ENCODE results near the gene C9orf153. TPM values are rescaled to one million over a fixed set of nuclear protein-coding genes. Genes with fewer than 3 reads are reported as not detected.

C9orf153 gene
- total RNA-seq, 1 experiment from 2014 or later: 0.17 TPM

- H3K79me2 ChIP-seq (ENCODE audit: insufficient read depth, low read length): no peaks in the 10 kb centered on the region
- H3K4me1 Mint-ChIP-seq: peaks cover 30 to 33% of the 10 kb centered on the region in 2 experiments
- no peak overlapping the region for H3K4ac ChIP-seq (ENCODE audit: low read depth, low read length)
- WGBS (ENCODE audit: extremely low coverage, insufficient read length, low lambda C conversion rate): no CpG with 5 or more reads among the region's 6 CpGs
- 0 out of 2 replicates have a peak, but pooled peaks cover 1% of the 10 kb centered on the region for H3K27me3 Mint-ChIP-seq (ENCODE audit: low read depth)
- H2BK15ac ChIP-seq (ENCODE audit: low read depth, low read length): no peak overlapping the region
- H2BK5ac ChIP-seq (ENCODE audit: insufficient read length, low read length): no peak overlapping the region
- no peak overlapping the region for H4K8ac ChIP-seq (replicated peaks; ENCODE audit: insufficient read length, low read depth, low read length)
- H3K4me2 ChIP-seq (ENCODE audit: insufficient read depth, insufficient read length, low read length): no peak overlapping the region
- no peaks in the 10 kb centered on the region for H3K27me3 ChIP-seq (ENCODE audit: insufficient read depth, low read length)
- H3K27ac Mint-ChIP-seq: peak overlapping the region in 2 of 3 experiments; percentile 88 to 89; a peak in 4 of 7 replicates
- no peaks in the 10 kb centered on the region for H3K23me2 ChIP-seq (ENCODE audit: insufficient read length, low read depth, low read length, poor library complexity, severe bottlenecking)
- no peak overlapping the region for H3K56ac ChIP-seq (ENCODE audit: insufficient read length, low read depth, low read length)
- H3T11ph ChIP-seq (ENCODE audit: low read length): no peak overlapping the region
- no peak overlapping the region for H3K4me3 Mint-ChIP-seq
- H2AFZ ChIP-seq (ENCODE audit: low read length): no peak overlapping the region
- no peaks in the 10 kb centered on the region for H3K9me3 Mint-ChIP-seq
- H3K4me1 ChIP-seq (ENCODE audit: insufficient read depth, low read length): no peaks in the 10 kb centered on the region; the same call in 1 of the 2 replicates
- H3K27ac ChIP-seq (ENCODE audit: insufficient read length, low read depth, low read length): no peak overlapping the region
- no peak overlapping the region for H2BK20ac ChIP-seq (ENCODE audit: low read depth, low read length, poor library complexity, severe bottlenecking)
- H3K9ac ChIP-seq (ENCODE audit: extremely low read depth, insufficient read length, low read length): no peak overlapping the region
- H3K23ac ChIP-seq (ENCODE audit: insufficient read length, low read depth, low read length): no peak overlapping the region
- no peaks in the 10 kb centered on the region for H3K9me3 ChIP-seq (ENCODE audit: control insufficient read depth, low read depth, low read length)
- H3K18ac ChIP-seq (ENCODE audit: insufficient read length, low read depth, low read length): no peak overlapping the region
- no peak overlapping the region for H2BK120ac ChIP-seq (ENCODE audit: low read depth, low read length, poor library complexity, severe bottlenecking)
- H4K91ac ChIP-seq (ENCODE audit: insufficient read length, low read depth, low read length): no peak overlapping the region
- H2BK12ac ChIP-seq (ENCODE audit: insufficient read length, low read depth, low read length): no peak overlapping the region
- H2AK5ac ChIP-seq (ENCODE audit: insufficient read length, low read length): no peak overlapping the region
- DNase-seq: no peak
- no peaks in the 10 kb centered on the region for H3K36me3 Mint-ChIP-seq (ENCODE audit: insufficient read depth in 1 of 3, low read depth in 3 of 3)
- no peak overlapping the region for H4K5ac ChIP-seq (ENCODE audit: insufficient read length, low read depth, low read length)
- TF ChIP-seq, protein P1, sequence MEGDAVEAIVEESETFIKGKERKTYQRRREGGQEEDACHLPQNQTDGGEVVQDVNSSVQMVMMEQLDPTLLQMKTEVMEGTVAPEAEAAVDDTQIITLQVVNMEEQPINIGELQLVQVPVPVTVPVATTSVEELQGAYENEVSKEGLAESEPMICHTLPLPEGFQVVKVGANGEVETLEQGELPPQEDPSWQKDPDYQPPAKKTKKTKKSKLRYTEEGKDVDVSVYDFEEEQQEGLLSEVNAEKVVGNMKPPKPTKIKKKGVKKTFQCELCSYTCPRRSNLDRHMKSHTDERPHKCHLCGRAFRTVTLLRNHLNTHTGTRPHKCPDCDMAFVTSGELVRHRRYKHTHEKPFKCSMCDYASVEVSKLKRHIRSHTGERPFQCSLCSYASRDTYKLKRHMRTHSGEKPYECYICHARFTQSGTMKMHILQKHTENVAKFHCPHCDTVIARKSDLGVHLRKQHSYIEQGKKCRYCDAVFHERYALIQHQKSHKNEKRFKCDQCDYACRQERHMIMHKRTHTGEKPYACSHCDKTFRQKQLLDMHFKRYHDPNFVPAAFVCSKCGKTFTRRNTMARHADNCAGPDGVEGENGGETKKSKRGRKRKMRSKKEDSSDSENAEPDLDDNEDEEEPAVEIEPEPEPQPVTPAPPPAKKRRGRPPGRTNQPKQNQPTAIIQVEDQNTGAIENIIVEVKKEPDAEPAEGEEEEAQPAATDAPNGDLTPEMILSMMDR (conservative IDR thresholded peaks at IDR 0.05): no peak
- no peaks in the 10 kb centered on the region for H3K79me1 ChIP-seq (ENCODE audit: insufficient read depth, low read depth, low read length, poor library complexity, severe bottlenecking)
- no peaks in the 10 kb centered on the region for H4K20me1 ChIP-seq (ENCODE audit: control insufficient read depth, insufficient read depth, insufficient read length)
- no peak overlapping the region for H3K14ac ChIP-seq (ENCODE audit: insufficient read depth, low read length)
Measured at GRCh38 chr9:86288499-86289198, 29.2 kb upstream of the C9orf153 start.

All from H9 (cell line).